C4-2B (cell line): Measurements from ENCODE around the gene PDE4C.

Source experiments
- CTCF ChIP-seq: fragments of 450-650 bp; conservative IDR thresholded peaks from 2 replicates; pipeline ENCODE4 v1.5.1; 2017; ENCODE audit warnings: mild to moderate bottlenecking
- ZFX ChIP-seq: fragments of 450-650 bp; IDR thresholded peaks from 2 replicates; pipeline ENCODE4 v1.6.1; 2017

DNA sequence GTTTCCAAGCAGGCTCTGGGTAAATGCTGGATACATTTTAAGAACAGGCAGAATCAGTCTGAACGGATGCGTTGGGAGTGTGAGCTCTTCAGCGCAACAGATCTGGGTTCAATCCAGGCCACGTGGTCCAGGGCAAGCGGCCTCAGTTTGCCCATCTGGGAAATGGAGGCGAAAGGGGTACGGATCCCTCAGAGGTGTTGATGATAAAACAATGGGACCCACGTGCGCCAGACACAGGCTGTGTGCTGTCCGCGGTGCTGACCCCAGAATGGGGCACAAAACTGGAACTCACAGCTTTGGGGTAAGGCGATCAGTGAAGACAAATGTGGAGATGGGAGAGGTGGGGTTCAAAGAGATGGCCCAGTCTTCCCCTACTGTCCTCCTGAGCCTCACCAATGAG lies 13.1 kb upstream of the PDE4C start:
- TF ChIP-seq CTCF (no peak), ZFX (no peak)
